KG1 (cell line): Measurements from ENCODE around the gene VWC2L.

Source experiments
- DNase-seq: peaks from one replicate; lab custom pipeline; 2025; lab: John Stamatoyannopoulos, UW

VWC2L gene

GRCh38 chr2:214410918-214411554 is at the start of gene VWC2L:
TSS of gene VWC2L (plus strand) at chr2:214411054. CDS start at chr2:214414194, 3,140 bp downstream.
- peak; percentile 25 for DNase-seq

- no peak for DNase-seq
Measured at GRCh38 chr2:214361116-214361515, 49.7 kb upstream of the VWC2L start.

GRCh38 chr2:214365549-214365948 is 45.3 kb upstream of the VWC2L start:
- no peak for DNase-seq

GRCh38 chr2:214367171-214367570 is 43.7 kb upstream of the VWC2L start:
- no peak for DNase-seq

- no peak for DNase-seq
Measured at GRCh38 chr2:214376618-214377285, 34.1 kb upstream of the VWC2L start.

GRCh38 chr2:214377286-214377624 is 33.6 kb upstream of the VWC2L start:
- DNase-seq = no peak

- no peak for DNase-seq
Measured at GRCh38 chr2:214378455-214379103, 32.3 kb upstream of the VWC2L start.

GRCh38 chr2:214379227-214379626 is 31.6 kb upstream of the VWC2L start:
- DNase-seq = no peak

- DNase-seq = no peak
Measured at GRCh38 chr2:214380681-214381080, 30.2 kb upstream of the VWC2L start.

- no peak for DNase-seq
Measured at GRCh38 chr2:214382229-214382628, 28.6 kb upstream of the VWC2L start.

- no peak for DNase-seq
Measured at GRCh38 chr2:214386720-214387119, 24.1 kb upstream of the VWC2L start.

- no peak for DNase-seq
Measured at GRCh38 chr2:214389334-214389733, 21.5 kb upstream of the VWC2L start.

GRCh38 chr2:214393796-214394195 is 17.1 kb upstream of the VWC2L start:
- DNase-seq = no peak

- DNase-seq = no peak
Measured at GRCh38 chr2:214395040-214395439, 15.8 kb upstream of the VWC2L start.

GRCh38 chr2:214401580-214401979 is 9.3 kb upstream of the VWC2L start:
- DNase-seq = no peak

GRCh38 chr2:214410128-214410775 is 602 bp upstream of the VWC2L start:
- no peak for DNase-seq

- DNase-seq = no peak
Measured at GRCh38 chr2:214412679-214413078, 1.8 kb downstream of the VWC2L start.

- DNase-seq = no peak
Measured at GRCh38 chr2:214436470-214436869, 25.6 kb downstream of the VWC2L start.

- DNase-seq = no peak
Measured at GRCh38 chr2:214450118-214450894, 39.5 kb downstream of the VWC2L start.

- DNase-seq = no peak
Measured at GRCh38 chr2:214451516-214452275, 40.8 kb downstream of the VWC2L start.

GRCh38 chr2:214465363-214466146 is 54.7 kb downstream of the VWC2L start:
- no peak for DNase-seq
